Measurements from ENCODE around the gene KCTD10. TPM values are rescaled to one million over a fixed set of nuclear protein-coding genes. Genes with fewer than 3 reads are reported as not detected.

KCTD10 gene
- total RNA-seq, 1 experiment from 2014 or later: 71.3 TPM

GRCh38 chr12:109459247-109459646, 17.9 kb downstream of the KCTD10 start:
- H3T11ph ChIP-seq (ENCODE audit: low read length): peak overlapping the region; percentile 91
- H3K79me2 ChIP-seq (ENCODE audit: insufficient read depth, low read length): peaks cover 5% of the 10 kb centered on the region; the same call in 1 of the 2 replicates
- peak overlapping the region; percentile 50; the same call in 1 of the 2 replicates for H3K14ac ChIP-seq (ENCODE audit: insufficient read depth, low read length)
- Mint-ChIP-seq H3K27ac (peak overlapping the region; percentile 97 to 100 (median 98)), H3K4me3 (peak overlapping the region; percentile 32 to 46), H3K36me3 (ENCODE audit: insufficient read depth in 1 of 3, low read depth in 3 of 3) (peaks cover 22 to 50% (median 47%) of the 10 kb centered on the region in 3 experiments; a peak in 6 of 7 replicates), H3K4me1 (peaks cover 71 to 73% of the 10 kb centered on the region in 2 experiments), H3K27me3 (ENCODE audit: low read depth) (no peaks in the 10 kb centered on the region), H3K9me3 (no peaks in the 10 kb centered on the region; a peak in 2 of 5 replicates)
- H3K4me2 ChIP-seq (ENCODE audit: insufficient read depth, insufficient read length, low read length): peak overlapping the region; percentile 34
- peak overlapping the region; percentile 51 for H3K9ac ChIP-seq (ENCODE audit: extremely low read depth, insufficient read length, low read length)
- H2BK20ac ChIP-seq (ENCODE audit: low read depth, low read length, poor library complexity, severe bottlenecking): no peak overlapping the region
- DNase-seq: no peak
- H3K23ac ChIP-seq (ENCODE audit: insufficient read length, low read depth, low read length): no peak overlapping the region
- H3K18ac ChIP-seq (ENCODE audit: insufficient read length, low read depth, low read length): peak overlapping the region; percentile 63
- no peaks in the 10 kb centered on the region for H3K27me3 ChIP-seq (ENCODE audit: insufficient read depth, low read length)
- peaks cover 2% of the 10 kb centered on the region for H4K20me1 ChIP-seq (ENCODE audit: control insufficient read depth, insufficient read depth, insufficient read length)
- peak overlapping the region; percentile 51 for H2BK5ac ChIP-seq (ENCODE audit: insufficient read length, low read length)
- H4K8ac ChIP-seq (replicated peaks; ENCODE audit: insufficient read length, low read depth, low read length): no peak overlapping the region
- no peak overlapping the region for H2BK120ac ChIP-seq (ENCODE audit: low read depth, low read length, poor library complexity, severe bottlenecking)
- H3K4me1 ChIP-seq (ENCODE audit: insufficient read depth, low read length): peaks cover 41% of the 10 kb centered on the region
- H4K91ac ChIP-seq (ENCODE audit: insufficient read length, low read depth, low read length): no peak overlapping the region
- no peak for TF ChIP-seq CTCF (conservative IDR thresholded peaks at IDR 0.05)
- no peak overlapping the region for H2BK12ac ChIP-seq (ENCODE audit: insufficient read length, low read depth, low read length)
- H2BK15ac ChIP-seq (ENCODE audit: low read depth, low read length): no peak overlapping the region
- peak overlapping the region; percentile 31 for H4K5ac ChIP-seq (ENCODE audit: insufficient read length, low read depth, low read length)
- no peaks in the 10 kb centered on the region for H3K9me3 ChIP-seq (ENCODE audit: control insufficient read depth, low read depth, low read length)
- peaks cover 6% of the 10 kb centered on the region for H3K79me1 ChIP-seq (ENCODE audit: insufficient read depth, low read depth, low read length, poor library complexity, severe bottlenecking)
- H3K56ac ChIP-seq (ENCODE audit: insufficient read length, low read depth, low read length): no peak overlapping the region
- peak overlapping the region; percentile 88 for H3K27ac ChIP-seq (ENCODE audit: insufficient read length, low read depth, low read length)
- no peaks in the 10 kb centered on the region for H3K23me2 ChIP-seq (ENCODE audit: insufficient read length, low read depth, low read length, poor library complexity, severe bottlenecking)
- H2AK5ac ChIP-seq (ENCODE audit: insufficient read length, low read length): peak overlapping the region; percentile 56
- no CpG with 5 or more reads among the region's 6 CpGs for WGBS (ENCODE audit: extremely low coverage, insufficient read length, low lambda C conversion rate)
- H3K4ac ChIP-seq (ENCODE audit: low read depth, low read length): 0 out of 2 replicates have a peak overlapping the region, but pooled peaks have one; percentile 31
- H2AFZ ChIP-seq (ENCODE audit: low read length): no peak overlapping the region
